HG03575 (cell line): ENCODE data around the gene EHMT1.

Source experiments
- ATAC-seq: cut with Tn5 transposase; IDR thresholded peaks from one replicate; pipeline ENCODE4 v1.9.1; 2021; ENCODE audit not compliant: unreplicated experiment, insufficient number of reproducible peaks, low FRiP score; ENCODE audit errors: extremely low read depth

Gene EHMT1

DNA sequence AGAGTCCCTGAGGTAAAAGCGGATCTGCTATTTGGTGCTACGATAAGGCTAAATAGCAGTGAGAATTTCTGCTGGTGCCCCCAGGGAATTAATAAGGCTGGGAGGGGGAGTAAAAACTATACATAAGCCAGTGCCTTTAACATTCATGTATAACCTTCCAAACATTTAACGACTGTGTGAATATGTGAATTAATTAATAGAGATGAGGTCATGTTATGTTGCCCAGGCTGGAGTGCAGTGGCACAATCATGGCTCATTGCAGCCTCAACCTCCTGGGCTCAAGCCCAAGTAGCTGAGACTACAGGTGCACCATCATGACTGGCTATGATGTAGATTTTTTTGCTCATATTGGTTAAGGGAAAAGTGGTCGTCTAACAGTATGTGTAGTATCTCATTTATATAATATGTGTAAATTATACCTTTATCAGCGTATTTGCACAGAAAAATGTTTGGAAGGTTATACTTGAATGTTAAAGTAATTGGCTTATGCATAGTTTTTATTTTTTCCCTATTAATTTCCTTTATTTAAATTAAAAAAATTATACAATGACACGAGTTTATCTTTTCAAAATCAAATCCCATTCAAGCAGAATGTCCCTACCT lies 64.6 kb downstream of the EHMT1 start:
- no peak for ATAC-seq

DNA sequence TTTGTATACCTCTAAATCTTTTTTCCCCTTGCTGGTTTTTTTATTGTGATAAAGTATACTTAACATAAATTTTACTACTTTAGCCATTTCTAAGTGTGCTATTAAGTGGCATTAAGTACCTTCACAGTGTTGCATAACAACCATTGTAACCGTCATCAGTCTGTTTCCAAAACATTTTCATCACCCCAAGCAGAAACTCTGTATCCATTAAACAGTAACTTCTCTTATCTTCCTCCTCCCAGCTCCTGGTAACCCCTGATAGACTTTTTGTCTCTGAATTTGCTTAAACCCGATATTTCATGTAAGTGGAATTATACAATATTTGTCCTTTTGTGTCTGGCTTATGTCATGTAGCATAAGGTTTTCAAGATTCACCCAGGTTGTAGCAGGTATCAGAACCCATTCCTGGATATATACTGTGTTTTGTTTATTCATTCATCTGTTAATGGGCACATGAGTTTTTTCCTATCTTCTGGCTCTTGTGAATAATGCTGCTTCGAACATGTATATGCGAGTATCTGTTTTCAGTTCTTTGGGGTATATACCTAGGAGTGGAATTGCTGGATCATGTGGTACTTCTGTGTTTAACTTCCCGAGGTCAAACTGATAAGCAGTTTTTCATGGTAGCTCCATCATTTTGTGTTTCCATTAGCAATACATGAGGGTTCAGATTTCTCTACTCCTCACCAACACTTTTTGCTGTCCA lies 66.4 kb downstream of the EHMT1 start:
- no peak for ATAC-seq

DNA sequence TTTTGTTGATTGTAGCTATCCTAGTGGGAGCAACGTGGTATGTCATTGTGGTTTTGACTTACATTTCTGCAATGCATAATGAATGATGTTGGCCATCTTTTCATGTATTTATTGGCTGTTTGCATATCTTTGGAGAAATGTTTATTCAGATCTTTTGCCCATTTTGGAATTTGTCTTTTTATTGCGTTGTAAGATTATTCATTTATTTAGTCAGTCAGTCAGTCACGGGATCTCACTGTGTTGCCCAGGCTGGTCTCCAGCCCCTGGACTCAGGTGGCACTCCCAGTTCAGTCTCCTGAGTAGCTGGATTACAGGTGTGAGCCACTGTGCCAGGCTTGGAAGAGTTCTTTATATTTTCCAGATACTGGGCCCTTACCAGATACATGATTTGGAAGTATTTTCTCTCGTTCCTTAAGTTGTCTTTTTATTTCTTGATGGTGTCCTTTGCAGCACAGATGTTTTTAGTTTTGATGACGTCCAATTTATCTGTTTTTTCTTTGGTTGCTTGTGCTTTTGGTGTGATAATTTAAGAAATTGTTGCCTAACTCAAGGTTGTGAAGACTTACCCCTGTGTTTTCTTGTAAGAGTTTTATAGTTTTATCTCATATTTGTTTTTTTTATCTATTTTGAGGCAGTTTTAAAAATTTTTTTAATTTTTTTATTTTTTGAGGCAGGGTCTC lies 67.1 kb downstream of the EHMT1 start:
- no peak for ATAC-seq

- ATAC-seq, result no peak
Observed at GRCh38 chr9:137688261-137688660, 69.5 kb downstream of the EHMT1 start.

GRCh38 chr9:137688725-137689124 lies 69.9 kb downstream of the EHMT1 start:
- no peak for ATAC-seq

DNA sequence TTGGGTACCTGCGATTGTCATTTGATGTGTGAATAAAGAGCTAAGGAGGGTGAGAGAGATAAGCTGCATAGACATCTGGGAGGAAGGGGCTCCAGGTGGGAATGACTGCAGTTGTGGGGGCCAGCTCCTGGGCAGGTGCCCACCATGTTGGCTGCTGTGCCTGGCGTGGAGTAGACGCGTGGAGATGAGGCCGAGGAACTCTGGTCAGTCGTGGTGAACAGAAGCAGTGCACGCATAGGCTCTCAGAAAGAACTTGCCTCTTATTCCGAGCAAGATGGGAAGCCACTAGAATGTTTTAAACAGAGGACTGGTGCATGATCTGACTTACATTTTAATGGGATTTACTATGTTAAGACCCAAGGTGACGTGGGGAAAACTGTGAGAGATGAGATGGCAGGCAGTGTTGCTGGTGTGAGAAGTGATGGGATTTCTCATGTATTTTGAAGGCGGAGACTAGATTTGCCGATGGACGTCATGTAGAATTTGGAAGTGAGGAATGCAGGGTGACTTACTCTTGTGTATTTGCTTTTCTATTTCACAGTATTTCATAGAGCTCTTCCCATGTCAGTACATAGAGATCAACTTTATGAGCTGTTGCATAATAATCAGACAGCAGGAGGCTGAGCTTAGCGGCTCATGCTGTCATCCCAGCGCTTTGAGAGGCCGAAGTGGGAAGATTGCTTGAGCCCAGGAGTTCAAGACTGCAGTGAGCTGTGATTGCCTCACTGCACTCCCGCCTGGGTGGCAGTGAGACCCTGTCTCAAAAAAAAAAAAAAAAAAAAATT lies 71.1 kb downstream of the EHMT1 start:
- ATAC-seq, result no peak

DNA sequence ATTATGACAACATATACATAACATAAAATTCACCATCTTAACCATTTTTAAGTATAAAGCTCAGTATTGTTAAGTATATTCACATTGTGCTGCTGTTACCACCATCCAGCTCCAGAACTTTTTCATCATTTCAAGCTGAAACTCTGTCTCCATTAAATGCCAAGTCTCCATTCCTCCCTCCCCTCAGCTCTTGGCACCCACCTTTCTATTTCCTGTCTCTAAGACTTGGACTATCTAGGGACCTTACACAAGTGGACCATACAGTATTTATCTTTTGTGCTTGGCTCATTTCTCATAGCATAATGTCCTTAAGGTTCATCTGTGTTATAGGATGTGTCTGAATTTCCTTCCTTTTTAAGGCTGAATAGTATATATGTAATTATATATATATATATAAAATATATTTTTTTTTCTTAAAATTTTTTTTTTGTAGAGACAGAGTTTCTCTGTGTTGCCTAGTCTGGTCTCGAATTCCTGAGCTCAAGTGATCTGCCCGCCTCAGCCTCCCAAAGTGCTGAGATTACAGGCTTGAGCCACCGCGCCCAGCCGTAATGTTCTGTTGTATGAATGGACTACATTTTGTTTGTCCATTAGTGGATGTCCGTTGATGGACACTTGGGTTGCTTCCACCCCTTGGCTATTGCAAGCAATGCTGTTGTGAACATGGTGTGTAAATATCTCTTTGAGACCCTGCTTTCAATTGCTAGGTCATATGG lies 72.3 kb downstream of the EHMT1 start:
- no peak for ATAC-seq

- ATAC-seq, result no peak
Observed at GRCh38 chr9:137691646-137692351, 73.0 kb downstream of the EHMT1 start.

- no peak for ATAC-seq
Observed at GRCh38 chr9:137694236-137694959, 75.6 kb downstream of the EHMT1 start.

GRCh38 chr9:137694962-137695875 lies 76.4 kb downstream of the EHMT1 start:
- ATAC-seq, result no peak

GRCh38 chr9:137696136-137696925 lies 77.5 kb downstream of the EHMT1 start:
- no peak for ATAC-seq

DNA sequence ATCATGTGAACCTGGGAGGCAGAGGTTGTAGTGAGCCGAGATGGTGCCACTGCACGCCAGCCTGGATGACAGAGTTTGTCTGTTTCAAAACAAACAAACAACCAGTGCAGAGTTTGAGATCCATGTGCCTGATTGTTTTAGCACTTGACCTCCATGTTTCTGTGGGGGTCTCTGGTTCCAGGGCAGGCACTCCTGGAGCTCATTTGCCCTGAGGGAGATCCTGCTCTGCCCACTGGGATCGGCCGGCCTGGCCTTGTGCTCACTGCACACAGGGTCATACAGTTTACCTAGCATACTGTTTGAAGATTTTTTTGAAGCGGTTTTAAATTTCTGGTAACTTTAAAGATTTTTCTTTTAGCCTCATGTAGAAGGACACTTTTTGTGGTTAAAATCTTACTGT lies 78.4 kb downstream of the EHMT1 start:
- ATAC-seq, result no peak

- no peak for ATAC-seq
Observed at GRCh38 chr9:137697832-137698231, 79.0 kb downstream of the EHMT1 start.

DNA sequence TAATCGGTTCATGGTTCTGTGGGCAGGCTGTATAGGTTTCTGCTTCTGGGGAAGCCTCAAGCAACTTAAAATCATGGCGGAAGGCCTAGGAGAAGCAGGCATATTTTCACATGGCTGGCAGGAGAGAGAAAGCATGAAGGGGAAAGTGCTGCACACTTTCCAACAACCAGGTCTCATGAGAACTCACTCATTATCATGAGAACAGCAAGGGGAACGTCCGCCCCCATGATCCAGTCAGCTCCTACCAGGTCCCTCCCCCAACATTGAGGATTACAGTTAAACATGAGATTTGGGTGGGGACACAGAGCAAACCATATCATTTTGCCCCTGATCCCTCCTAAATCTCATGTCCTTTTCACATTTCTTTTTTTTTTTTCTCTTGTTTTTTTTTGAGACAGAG lies 82.1 kb downstream of the EHMT1 start:
- no peak for ATAC-seq

DNA sequence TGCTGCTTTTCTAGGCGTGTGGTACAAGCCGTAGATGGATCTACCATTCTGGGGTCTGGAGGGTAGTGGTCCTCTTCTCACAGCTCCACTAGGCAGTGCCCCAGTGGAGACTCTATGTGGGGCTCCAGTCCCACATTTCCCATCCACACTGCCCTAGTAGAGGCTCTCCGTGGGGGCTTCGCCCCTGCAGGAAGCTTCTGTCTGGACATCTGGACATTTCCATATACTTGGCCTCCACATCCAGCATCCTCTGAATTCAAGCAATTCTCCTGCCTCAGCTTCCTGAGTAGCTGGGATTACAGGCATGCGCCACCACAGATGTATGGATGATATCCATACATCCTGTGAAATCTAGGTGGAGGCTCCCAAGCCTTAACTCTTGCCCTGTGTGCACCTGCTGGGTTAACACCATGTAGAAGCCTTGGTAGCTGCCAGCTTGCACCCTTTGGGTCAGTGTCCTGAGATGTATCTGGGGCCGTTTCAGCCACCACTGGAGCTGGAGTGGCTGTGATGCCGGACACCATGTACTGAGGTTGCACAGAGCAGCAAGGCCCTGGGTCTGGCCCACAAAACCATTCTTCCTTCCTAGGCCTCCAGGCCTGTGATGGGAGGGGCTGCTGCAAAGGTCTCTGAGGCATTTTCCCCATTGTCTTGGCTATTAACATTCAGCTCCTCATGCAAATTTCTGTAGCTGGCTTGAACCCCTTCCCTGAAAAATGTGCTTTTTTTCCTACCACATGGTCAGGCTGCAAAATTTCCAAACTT lies 84.0 kb downstream of the EHMT1 start:
- no peak for ATAC-seq
